H1 (cell line): ENCODE results near the gene ADPRH.

Experiments
- ATF2 ChIP-seq: IDR thresholded peaks from 2 replicates; pipeline ENCODE4 v1.6.1; 2012; ENCODE audit warnings: low read length, inconsistent platforms
- CREB1 ChIP-seq: IDR thresholded peaks from 2 replicates; pipeline ENCODE4 v1.6.1; 2012; ENCODE audit warnings: inconsistent platforms
- EZH2 ChIP-seq: fragments of 200-600 bp; sonication (generic); IDR thresholded peaks from 2 replicates; pipeline ENCODE4 v1.7.1; 2012; ENCODE audit warnings: low read depth, mild to moderate bottlenecking, moderate library complexity, low read length, inconsistent platforms; ENCODE audit not compliant: severe bottlenecking
- POLR2AphosphoS5 ChIP-seq: IDR thresholded peaks from 2 replicates; pipeline ENCODE4 v1.6.1; 2011; ENCODE audit warnings: low read depth, low read length
- TBP ChIP-seq: IDR thresholded peaks from 2 replicates; pipeline ENCODE4 v1.6.1; 2011; ENCODE audit warnings: low read depth, low read length, improper control_type of control experiment
- ZNF274 ChIP-seq: IDR thresholded peaks from 2 replicates; pipeline ENCODE4 v1.7.0; 2012; ENCODE audit warnings: low read length, borderline replicate concordance; ENCODE audit errors: extremely low read depth
- TF ChIP-seq, protein P1 (sequence below), 3 experiments: IDR thresholded peaks; 1 replicate in 2 of 3; 2 replicates in 1 of 3; pipeline versions ENCODE4 v1.5.1 to v1.6.1; 2011; ENCODE audit warnings: low read length in 3 of 3, mild to moderate bottlenecking in 3 of 3, inconsistent platforms in 2 of 3, low read depth in 1 of 3, moderate library complexity in 1 of 3; ENCODE audit not compliant: insufficient read depth in 1 of 3; ENCODE audit errors: control extremely low read depth in 1 of 3

DNA sequence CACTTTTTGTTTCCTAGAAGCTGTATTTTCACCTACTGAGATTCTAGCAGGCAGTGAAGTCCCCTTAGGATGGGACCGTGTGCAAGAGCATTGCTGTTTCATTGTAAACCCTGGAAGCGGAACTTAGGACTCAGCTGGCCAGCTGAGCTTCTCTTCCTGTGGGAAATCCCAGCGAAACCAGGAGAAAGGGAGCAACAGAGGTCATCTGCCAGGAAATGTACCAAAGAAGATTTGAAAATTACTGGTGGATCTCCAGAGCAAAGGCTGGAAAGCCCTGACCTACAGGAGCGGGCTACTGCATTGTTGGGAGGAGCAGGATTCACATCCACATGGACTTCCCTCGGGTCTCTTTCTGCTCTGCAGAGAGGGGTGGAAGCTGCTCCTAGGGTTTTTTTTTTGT, 7.6 kb upstream of the ADPRH start:
- TF ChIP-seq ZNF274 = no peak
- TF ChIP-seq EZH2 = no peak
- no peak for TF ChIP-seq ATF2
- no peak for TF ChIP-seq CREB1
- TF ChIP-seq, protein P1, sequence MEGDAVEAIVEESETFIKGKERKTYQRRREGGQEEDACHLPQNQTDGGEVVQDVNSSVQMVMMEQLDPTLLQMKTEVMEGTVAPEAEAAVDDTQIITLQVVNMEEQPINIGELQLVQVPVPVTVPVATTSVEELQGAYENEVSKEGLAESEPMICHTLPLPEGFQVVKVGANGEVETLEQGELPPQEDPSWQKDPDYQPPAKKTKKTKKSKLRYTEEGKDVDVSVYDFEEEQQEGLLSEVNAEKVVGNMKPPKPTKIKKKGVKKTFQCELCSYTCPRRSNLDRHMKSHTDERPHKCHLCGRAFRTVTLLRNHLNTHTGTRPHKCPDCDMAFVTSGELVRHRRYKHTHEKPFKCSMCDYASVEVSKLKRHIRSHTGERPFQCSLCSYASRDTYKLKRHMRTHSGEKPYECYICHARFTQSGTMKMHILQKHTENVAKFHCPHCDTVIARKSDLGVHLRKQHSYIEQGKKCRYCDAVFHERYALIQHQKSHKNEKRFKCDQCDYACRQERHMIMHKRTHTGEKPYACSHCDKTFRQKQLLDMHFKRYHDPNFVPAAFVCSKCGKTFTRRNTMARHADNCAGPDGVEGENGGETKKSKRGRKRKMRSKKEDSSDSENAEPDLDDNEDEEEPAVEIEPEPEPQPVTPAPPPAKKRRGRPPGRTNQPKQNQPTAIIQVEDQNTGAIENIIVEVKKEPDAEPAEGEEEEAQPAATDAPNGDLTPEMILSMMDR (IDR thresholded peaks at IDR 0.05; ENCODE audit: control extremely low read depth in 1 of 3, insufficient read depth in 1 of 3, low read depth in 1 of 3, low read length in 3 of 3) = no peak
- TF ChIP-seq POLR2AphosphoS5 = no peak
- TF ChIP-seq TBP = no peak
